SK-N-SH treated with all-trans-retinoic acid at 6 μM for 48 hours (cell line): Measurements from ENCODE around the gene SPEN.

Source experiments
- ATAC-seq: fragments of 200-7000 bp; cut with Tn5 transposase; 3 replicates; pipeline ENCODE4 v1.9.1; 2020; ENCODE audit warnings: mild to moderate bottlenecking, moderate library complexity
- ARNTL ChIP-seq: fragments of 450-650 bp; formaldehyde crosslinking; IDR thresholded peaks from 2 replicates; pipeline ENCODE4 v1.5.0; 2020; ENCODE audit warnings: low read depth, mild to moderate bottlenecking, moderate library complexity, borderline replicate concordance
- BACH2 ChIP-seq: fragments of 250-450 bp; sonication (Bioruptor Pico); IDR thresholded peaks from 2 replicates; pipeline ENCODE4 v1.9.0; 2021; ENCODE audit warnings: mild to moderate bottlenecking, borderline replicate concordance
- CREB5 ChIP-seq: fragments of 250-450 bp; sonication (Bioruptor Pico); IDR thresholded peaks from 2 replicates; pipeline ENCODE4 v1.5.1; 2020; ENCODE audit warnings: low read depth, mild to moderate bottlenecking, moderate library complexity
- CSDC2 ChIP-seq: fragments of 250-450 bp; sonication (Bioruptor Pico); IDR thresholded peaks from 2 replicates; pipeline ENCODE4 v1.5.0; 2020; ENCODE audit warnings: mild to moderate bottlenecking, moderate library complexity
- CSRNP3 ChIP-seq: fragments of 250-450 bp; sonication (Bioruptor Pico); IDR thresholded peaks from 2 replicates; pipeline ENCODE4 v1.5.1; 2021; ENCODE audit warnings: mild to moderate bottlenecking, moderate library complexity
- ESRRG ChIP-seq: fragments of 250-450 bp; sonication (Bioruptor Pico); IDR thresholded peaks from 2 replicates; pipeline ENCODE4 v1.6.1; 2021; ENCODE audit warnings: mild to moderate bottlenecking
- GLIS3 ChIP-seq: fragments of 250-450 bp; sonication (Bioruptor Pico); IDR thresholded peaks from 2 replicates; pipeline ENCODE4 v1.5.0; 2020; ENCODE audit warnings: mild to moderate bottlenecking, moderate library complexity
- ISL1 ChIP-seq: fragments of 250-450 bp; sonication (Bioruptor Pico); IDR thresholded peaks from 2 replicates; pipeline ENCODE4 v2.1.2; 2022; ENCODE audit warnings: mild to moderate bottlenecking, moderate library complexity
- OSR1 ChIP-seq: fragments of 250-450 bp; sonication (Bioruptor Pico); IDR thresholded peaks from 2 replicates; pipeline ENCODE4 v1.8.0; 2022; ENCODE audit warnings: moderate library complexity, mild to moderate bottlenecking, inconsistent platforms
- PATZ1 ChIP-seq: fragments of 250-450 bp; sonication (Bioruptor Pico); IDR thresholded peaks from 2 replicates; pipeline ENCODE4 v1.8.0; 2020; ENCODE audit warnings: mild to moderate bottlenecking, moderate library complexity, borderline replicate concordance
- POU6F1 ChIP-seq: fragments of 250-450 bp; sonication (Bioruptor Pico); IDR thresholded peaks from 2 replicates; pipeline ENCODE4 v1.8.0; 2021; ENCODE audit warnings: low read depth, mild to moderate bottlenecking, moderate library complexity, borderline replicate concordance
- PPARA ChIP-seq: fragments of 250-450 bp; sonication (Bioruptor Pico); IDR thresholded peaks from 2 replicates; pipeline ENCODE4 v1.5.0; 2020; ENCODE audit warnings: mild to moderate bottlenecking, borderline replicate concordance
- RARB ChIP-seq: fragments of 250-450 bp; sonication (Bioruptor Pico); IDR thresholded peaks from 2 replicates; pipeline ENCODE4 v1.8.0; 2021; ENCODE audit warnings: mild to moderate bottlenecking, moderate library complexity
- SNAI2 ChIP-seq: fragments of 250-450 bp; sonication (Bioruptor Pico); IDR thresholded peaks from 2 replicates; pipeline ENCODE4 v1.5.0; 2020; ENCODE audit warnings: mild to moderate bottlenecking, moderate library complexity
- TCF4 ChIP-seq: fragments of 250-450 bp; sonication (Bioruptor Pico); IDR thresholded peaks from 2 replicates; pipeline ENCODE4 v1.8.0; 2021; ENCODE audit warnings: mild to moderate bottlenecking, moderate library complexity, borderline replicate concordance
- TOX ChIP-seq: fragments of 250-450 bp; sonication (Bioruptor Pico); IDR thresholded peaks from 2 replicates; pipeline ENCODE4 v1.8.0; 2021; ENCODE audit warnings: mild to moderate bottlenecking, moderate library complexity, borderline replicate concordance
- TSHZ2 ChIP-seq: fragments of 250-450 bp; sonication (Bioruptor Pico); IDR thresholded peaks from 2 replicates; pipeline ENCODE4 v1.5.0; 2020; ENCODE audit warnings: mild to moderate bottlenecking, moderate library complexity
- ZFP30 ChIP-seq: fragments of 450-650 bp; formaldehyde crosslinking; IDR thresholded peaks from 2 replicates; pipeline ENCODE4 v1.5.0; 2022; ENCODE audit warnings: mild to moderate bottlenecking, moderate library complexity
- ZNF565 ChIP-seq: fragments of 450-650 bp; formaldehyde crosslinking; conservative IDR thresholded peaks from 2 replicates; pipeline ENCODE4 v1.5.0; 2020; ENCODE audit warnings: low read depth, mild to moderate bottlenecking, moderate library complexity
- ZNF8 ChIP-seq: fragments of 450-650 bp; formaldehyde crosslinking; IDR thresholded peaks from 2 replicates; pipeline ENCODE4 v1.5.0; 2020; ENCODE audit warnings: mild to moderate bottlenecking, moderate library complexity

Gene SPEN

GRCh38 chr1:15833069-15833679 lies 14.3 kb upstream of the SPEN start:
- no peak for ATAC-seq
- TF ChIP-seq OSR1 (CRISPR knock-in tag), result no peak
- no peak for TF ChIP-seq TOX (CRISPR knock-in tag)
- TF ChIP-seq CSDC2 (CRISPR knock-in tag), result no peak
- TF ChIP-seq ESRRG (CRISPR knock-in tag), result no peak
- no peak for TF ChIP-seq SNAI2 (CRISPR knock-in tag)
- TF ChIP-seq BACH2, result no peak
- TF ChIP-seq PATZ1 (CRISPR knock-in tag), result no peak
- TF ChIP-seq RARB (CRISPR knock-in tag), result no peak
- no peak for TF ChIP-seq ISL1 (CRISPR knock-in tag)

- no peak for ATAC-seq
- TF ChIP-seq PPARA (CRISPR knock-in tag), result no peak
- no peak for TF ChIP-seq OSR1 (CRISPR knock-in tag)
- TF ChIP-seq CREB5, result no peak
- TF ChIP-seq BACH2, result no peak
- TF ChIP-seq ZNF8 (CRISPR knock-in tag), result no peak
- no peak for TF ChIP-seq TCF4
- TF ChIP-seq CSRNP3 (CRISPR knock-in tag), result no peak
- no peak for TF ChIP-seq GLIS3 (CRISPR knock-in tag)
- no peak for TF ChIP-seq ISL1 (CRISPR knock-in tag)
- no peak for TF ChIP-seq TOX (CRISPR knock-in tag)
- no peak for TF ChIP-seq ESRRG (CRISPR knock-in tag)
- TF ChIP-seq ARNTL, result no peak
- no peak for TF ChIP-seq CSDC2 (CRISPR knock-in tag)
- no peak for TF ChIP-seq PATZ1 (CRISPR knock-in tag)
- TF ChIP-seq ZNF565 (CRISPR knock-in tag), result no peak
- TF ChIP-seq ZFP30 (CRISPR knock-in tag), result no peak
- no peak for TF ChIP-seq SNAI2 (CRISPR knock-in tag)
- no peak for TF ChIP-seq RARB (CRISPR knock-in tag)
- no peak for TF ChIP-seq POU6F1
- TF ChIP-seq, all 23 proteins: peak for 0
Observed at GRCh38 chr1:15833842-15834405, 13.6 kb upstream of the SPEN start.

- ATAC-seq, result peak; percentile 81
- TF ChIP-seq ZNF565 (CRISPR knock-in tag), result no peak
- no peak for TF ChIP-seq ARNTL
- no peak for TF ChIP-seq CSDC2 (CRISPR knock-in tag)
- no peak for TF ChIP-seq CREB5
- 0 out of 2 replicates have a peak, but pooled peaks have one; percentile 13 for TF ChIP-seq ZNF8 (CRISPR knock-in tag)
- TF ChIP-seq BACH2, result no peak
- no peak for TF ChIP-seq OSR1 (CRISPR knock-in tag)
- peak; percentile 89 for TF ChIP-seq TSHZ2 (CRISPR knock-in tag)
- TF ChIP-seq ISL1 (CRISPR knock-in tag), result no peak
- no peak for TF ChIP-seq TOX (CRISPR knock-in tag)
- TF ChIP-seq GLIS3 (CRISPR knock-in tag), result no peak
Observed at GRCh38 chr1:15834406-15835204, 12.9 kb upstream of the SPEN start.
